ENCODE data around the gene ARF1. TPM values are rescaled to one million over a fixed set of nuclear protein-coding genes. Genes with fewer than 3 reads are reported as not detected.

The ARF1 gene
- total RNA-seq, 1 experiment from 2014 or later = 512 TPM

GRCh38 chr1:228101614-228101993 lies 19.1 kb downstream of the ARF1 start:
- no peak for DNase-seq
- no peaks in the 10 kb centered on the region for H3K27me3 Mint-ChIP-seq (ENCODE audit: unreplicated experiment)
- no peak for TF ChIP-seq CTCF (IDR thresholded peaks at IDR 0.05; ENCODE audit: unreplicated experiment)
- no peaks in the 10 kb centered on the region for H3K9me3 Mint-ChIP-seq (ENCODE audit: low read depth, unreplicated experiment)
- intact Hi-C loops (cut with micrococcal nuclease; ENCODE audit: unreplicated experiment) = no loop called here
- H3K4me1 Mint-ChIP-seq (ENCODE audit: low read depth, unreplicated experiment) = peaks cover 20% of the 10 kb centered on the region
- H3K36me3 Mint-ChIP-seq (ENCODE audit: insufficient read depth, unreplicated experiment) = peaks cover 93% of the 10 kb centered on the region
- peak overlapping the region; percentile 92 for H3K4me3 Mint-ChIP-seq (ENCODE audit: low read depth, unreplicated experiment)
- CTCF ChIA-PET = interaction anchor here (0.6 to 1.1 kb wide), 4 partner anchors 18 to 656 kb away, joined by 4 to 9 read pairs (median 5); no protein-coding TSS in a partner anchor
- no TSS peak for BruUV-seq (replicated peaks)
- peak overlapping the region; percentile 78 for H3K27ac Mint-ChIP-seq (ENCODE audit: unreplicated experiment)

GRCh38 chr1:228101994-228102790 lies 19.7 kb downstream of the ARF1 start:
- Mint-ChIP-seq H3K27me3 (ENCODE audit: unreplicated experiment) (no peaks in the 10 kb centered on the region), H3K27ac (ENCODE audit: unreplicated experiment) (peak overlapping the region; percentile 78), H3K36me3 (ENCODE audit: insufficient read depth, unreplicated experiment) (peaks cover 90% of the 10 kb centered on the region), H3K4me1 (ENCODE audit: low read depth, unreplicated experiment) (peaks cover 20% of the 10 kb centered on the region), H3K4me3 (ENCODE audit: low read depth, unreplicated experiment) (peak overlapping the region; percentile 92), H3K9me3 (ENCODE audit: low read depth, unreplicated experiment) (no peaks in the 10 kb centered on the region)
- intact Hi-C loops (cut with micrococcal nuclease; ENCODE audit: unreplicated experiment) = no loop called here
- no TSS peak for BruUV-seq (replicated peaks)
- TF ChIP-seq CTCF (IDR thresholded peaks at IDR 0.05; ENCODE audit: unreplicated experiment) = no peak
- CTCF ChIA-PET = interaction anchor here (0.6 to 1.1 kb wide), 4 partner anchors 19 to 656 kb away, joined by 4 to 9 read pairs (median 5); no protein-coding TSS in a partner anchor
- DNase-seq = peak; percentile 82

- intact Hi-C loops (cut with micrococcal nuclease; ENCODE audit: unreplicated experiment) = no loop called here
- peak; percentile 97 for DNase-seq
- CTCF ChIA-PET = no interaction called here
- peak within 1 kb of the TSS; percentile 92 for H3K4me3 Mint-ChIP-seq (ENCODE audit: low read depth, unreplicated experiment)
- peaks cover 22% of the 10 kb centered on the region for H3K4me1 Mint-ChIP-seq (ENCODE audit: low read depth, unreplicated experiment)
- no peaks in the 10 kb centered on the region for H3K27me3 Mint-ChIP-seq (ENCODE audit: unreplicated experiment)
- H3K36me3 Mint-ChIP-seq (ENCODE audit: insufficient read depth, unreplicated experiment) = peaks cover 90% of the 10 kb centered on the region
- no peaks in the 10 kb centered on the region for H3K9me3 Mint-ChIP-seq (ENCODE audit: low read depth, unreplicated experiment)
- TF ChIP-seq CTCF (IDR thresholded peaks at IDR 0.05; ENCODE audit: unreplicated experiment) = no peak
- no TSS peak for BruUV-seq (replicated peaks)
- H3K27ac Mint-ChIP-seq (ENCODE audit: unreplicated experiment) = peak within 1 kb of the TSS; percentile 78
Measured at GRCh38 chr1:228102791-228103620, 20.5 kb downstream of the ARF1 start, which contains the start of gene C1orf35. Gene C1orf35, minus strand, starts transcription at chr1:228103325. Its CDS starts 98 bp downstream, at chr1:228103227.

- Mint-ChIP-seq H3K4me3 (ENCODE audit: low read depth, unreplicated experiment) (peak overlapping the region; percentile 35), H3K4me1 (ENCODE audit: low read depth, unreplicated experiment) (peaks cover 38% of the 10 kb centered on the region), H3K9me3 (ENCODE audit: low read depth, unreplicated experiment) (no peaks in the 10 kb centered on the region), H3K27me3 (ENCODE audit: unreplicated experiment) (no peaks in the 10 kb centered on the region), H3K36me3 (ENCODE audit: insufficient read depth, unreplicated experiment) (peaks cover 90% of the 10 kb centered on the region), H3K27ac (ENCODE audit: unreplicated experiment) (peak overlapping the region; percentile 62)
- CTCF ChIA-PET = no interaction called here
- TF ChIP-seq CTCF (IDR thresholded peaks at IDR 0.05; ENCODE audit: unreplicated experiment) = no peak
- no TSS peak for BruUV-seq (replicated peaks)
- no peak for DNase-seq
- intact Hi-C loops (cut with micrococcal nuclease; ENCODE audit: unreplicated experiment) = no loop called here
Measured at GRCh38 chr1:228104526-228105269, 22.2 kb downstream of the ARF1 start.

Measured in Calu3 (cell line).